ENCODE measurements around the gene HSD17B14.

DNA sequence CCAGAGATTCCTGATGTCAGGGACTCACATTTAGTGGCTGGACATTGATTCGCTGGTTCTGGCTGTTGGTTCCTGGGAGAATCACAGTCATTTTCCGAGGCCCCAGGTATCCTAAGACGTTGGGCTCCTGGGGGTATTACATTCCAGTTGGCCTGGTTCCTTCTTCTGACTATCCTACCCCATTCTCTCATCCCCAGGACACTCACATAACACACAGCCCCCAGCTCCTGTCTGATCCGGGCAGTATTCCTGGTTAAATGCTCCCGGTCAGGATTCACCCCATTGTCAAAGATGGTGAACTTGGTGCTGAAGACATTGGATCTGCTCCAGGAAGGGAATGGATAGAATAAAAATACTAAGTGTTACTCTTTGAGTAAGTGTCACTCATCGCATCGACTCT is 47.4 kb upstream of the HSD17B14 start:
- no peak for TF ChIP-seq CTCF (IDR thresholded peaks at IDR 0.05)
- TF ChIP-seq POLR2A (IDR thresholded peaks at IDR 0.05) = no peak
